HL-60 (cell line): ENCODE measurements around the gene SPDYE1.

Experiments
- DNase-seq, 2 experiments: peaks; one replicate each; pipeline ENCODE4 v3.0.0-alpha.2; 2010 to 2020; ENCODE audit warnings: low read depth in 1 of 2, low spot score in 1 of 2
- H3K27ac ChIP-seq: fragments of 250-450 bp; sonication (Bioruptor Pico); replicated peaks from 2 replicates; pipeline ENCODE4 v1.5.1; 2020; ENCODE audit warnings: mild to moderate bottlenecking, moderate library complexity
- H3K27me3 ChIP-seq: fragments of 250-450 bp; sonication (Bioruptor Pico); 2 replicates; pipeline ENCODE4 v1.5.1; 2021; ENCODE audit warnings: mild to moderate bottlenecking, moderate library complexity; ENCODE audit not compliant: insufficient read depth, poor library complexity, severe bottlenecking
- H3K4me3 ChIP-seq: replicated peaks from 2 replicates; pipeline ENCODE4 v1.5.1; 2011; ENCODE audit warnings: mild to moderate bottlenecking, control low read depth, low read length; ENCODE audit not compliant: insufficient read depth
- CTCF ChIP-seq: IDR thresholded peaks from one replicate; pipeline ENCODE4 v1.5.1; 2011; ENCODE audit warnings: low read length, control low read depth, inconsistent platforms; ENCODE audit not compliant: insufficient read depth
- GABPA ChIP-seq: IDR thresholded peaks from 2 replicates; pipeline ENCODE4 v1.6.1; 2012; ENCODE audit warnings: low read depth
- POLR2AphosphoS5 ChIP-seq: IDR thresholded peaks from 2 replicates; pipeline ENCODE4 v1.6.1; 2012; ENCODE audit warnings: low read depth
- REST ChIP-seq: IDR thresholded peaks from 2 replicates; pipeline ENCODE4 v1.6.1; 2012; ENCODE audit warnings: low read depth; ENCODE audit not compliant: insufficient replicate concordance
- SPI1 ChIP-seq: IDR thresholded peaks from 2 replicates; pipeline ENCODE4 v1.6.1; 2012; ENCODE audit warnings: low read depth, mild to moderate bottlenecking, borderline replicate concordance

The SPDYE1 gene

GRCh38 chr7:44044315-44045225, 46.9 kb downstream of the SPDYE1 start, which contains the start of gene DBNL:
DBNL (plus strand) TSS chr7:44044702; CDS start chr7:44044738, 36 bp downstream.
- TF ChIP-seq SPI1 (peak; percentile 50; the same call in 1 of the 2 replicates), GABPA (peak; percentile 95), POLR2AphosphoS5 (peak; percentile 94), CTCF (no peak), REST (peak; percentile 63)
- H3K27ac ChIP-seq: peak within 1 kb of the TSS; percentile 93

GRCh38 chr7:44045226-44046014, 47.7 kb downstream of the SPDYE1 start:
- TF ChIP-seq POLR2AphosphoS5 (no peak), GABPA (no peak), SPI1 (no peak)
- no peaks in the 10 kb centered on the region for H3K27me3 ChIP-seq
- peak overlapping the region; percentile 80 for H3K4me3 ChIP-seq
- H3K27ac ChIP-seq: peak overlapping the region; percentile 93
- DNase-seq: no peak

More at GRCh38 chr7:44044315-44045225, 46.9 kb downstream of the SPDYE1 start, which contains the start of gene DBNL:
- peak; percentile 78 to 93 for DNase-seq
- Histone ChIP-seq H3K4me3 (peak within 1 kb of the TSS; percentile 80), H3K27me3 (no peaks in the 10 kb centered on the region)

- peak overlapping the region; percentile 80 for H3K4me3 ChIP-seq
- peak; percentile 93 to 95 for DNase-seq
- TF ChIP-seq REST (no peak), GABPA (0 out of 2 replicates have a peak, but pooled peaks have one; percentile 14), CTCF (no peak), POLR2AphosphoS5 (peak; percentile 97), SPI1 (peak; percentile 91)
- H3K27ac ChIP-seq: peak overlapping the region; percentile 93
- no peaks in the 10 kb centered on the region for H3K27me3 ChIP-seq
Observed at GRCh38 chr7:44046321-44047061, 48.8 kb downstream of the SPDYE1 start.
